Loucy (cell line): Measurements from ENCODE around the gene VSIG10L2.

Experiments
- CTCF ChIP-seq: fragments of 200-600 bp; sonication (generic); conservative IDR thresholded peaks from 2 replicates; pipeline ENCODE4 v1.5.1; 2014; ENCODE audit warnings: mild to moderate bottlenecking, antibody characterized with exemption, low read length
- EZH2phosphoT487 ChIP-seq: fragments of 200-600 bp; IDR thresholded peaks from 2 replicates; pipeline ENCODE4 v1.6.1; 2018; ENCODE audit warnings: antibody characterized with exemption, mild to moderate bottlenecking, moderate library complexity, borderline replicate concordance

- TF ChIP-seq CTCF (no peak), EZH2phosphoT487 (no peak)
Observed at GRCh38 chr11:125934473-125934872, 11.4 kb upstream of the VSIG10L2 start.
